Activated CD4-positive, alpha-beta T cell treated with anti-CD3 and anti-CD28 coated beads, Interleukin-2, amount 50 U/mL, for 24 hours (primary cell): Measurements from ENCODE around the gene FXYD3.
"Not testable (repeated sequence)": the region's sequence is repeated elsewhere in the genome, so short reads cannot be mapped to it uniquely, and the experiment has no call there.

ENCODE experiments used
- DNase-seq, 2 donors: peaks; one replicate each; pipeline ENCODE4 v3.0.0-alpha.2; 2020; ENCODE audit warnings: low read depth in 1 of 2, low spot score in 1 of 2

FXYD3 gene

DNA sequence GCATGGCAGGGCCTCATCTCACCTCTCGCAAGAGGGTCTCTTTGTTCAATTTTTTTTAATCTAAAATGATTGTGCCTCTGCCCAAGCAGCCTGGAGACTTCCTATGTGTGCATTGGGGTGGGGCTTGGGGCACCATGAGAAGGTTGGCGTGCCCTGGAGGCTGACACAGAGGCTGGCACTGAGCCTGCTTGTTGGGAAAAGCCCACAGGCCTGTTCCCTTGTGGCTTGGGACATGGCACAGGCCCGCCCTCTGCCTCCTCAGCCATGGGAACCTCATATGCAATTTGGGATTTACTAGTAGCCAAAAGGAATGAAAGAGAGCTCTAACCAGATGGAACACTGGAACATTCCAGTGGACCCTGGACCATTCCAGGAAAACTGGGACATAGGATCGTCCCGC, 8.0 kb downstream of the FXYD3 start:
- DNase-seq, result no peak

DNA sequence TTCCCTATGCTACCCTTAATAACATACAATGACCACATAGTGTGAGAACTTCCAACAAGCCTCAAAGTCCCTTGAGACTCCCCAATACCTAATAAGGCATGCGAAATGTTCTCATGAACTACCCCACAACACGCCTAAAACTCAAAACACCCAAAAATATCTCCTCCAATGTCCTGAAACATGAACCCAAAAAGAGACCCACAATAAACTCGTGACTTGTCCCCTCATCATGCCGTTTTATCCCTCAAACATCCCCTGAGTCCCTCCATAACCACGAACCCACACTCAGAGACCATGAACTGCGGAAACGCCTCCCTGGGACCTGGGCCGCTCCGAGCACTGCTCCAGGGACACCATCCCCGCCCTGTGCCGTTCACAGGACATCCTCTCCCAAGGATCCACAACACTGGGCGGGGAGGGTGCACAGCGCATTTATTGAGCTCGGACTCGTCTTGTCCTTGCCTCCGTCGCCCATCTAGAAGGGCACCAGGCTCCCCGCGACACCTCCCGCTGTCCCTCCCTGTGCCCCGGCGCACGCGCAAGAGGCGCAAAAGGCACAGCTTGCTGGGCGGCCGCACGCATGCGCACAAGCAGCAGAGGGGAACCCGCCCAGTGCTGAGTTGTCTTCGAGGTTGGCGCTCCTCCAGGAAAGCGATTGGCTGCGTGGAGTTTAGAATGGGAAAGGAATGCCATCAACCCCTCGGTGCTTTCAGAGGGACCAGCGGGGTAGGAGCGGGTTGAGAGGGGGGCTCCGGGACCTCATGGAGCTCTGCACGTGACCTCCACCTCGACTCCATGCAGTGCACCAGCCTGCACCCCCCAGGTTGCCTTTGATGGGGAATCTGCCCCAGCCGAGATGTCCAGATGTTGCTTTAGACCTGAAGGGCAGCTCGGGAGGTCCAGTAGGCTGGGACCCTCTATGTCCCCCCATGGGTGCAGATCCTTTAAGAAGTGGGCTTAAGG, 8.8 kb downstream of the FXYD3 start:
- peak; percentile 74 to 86 for DNase-seq

DNA sequence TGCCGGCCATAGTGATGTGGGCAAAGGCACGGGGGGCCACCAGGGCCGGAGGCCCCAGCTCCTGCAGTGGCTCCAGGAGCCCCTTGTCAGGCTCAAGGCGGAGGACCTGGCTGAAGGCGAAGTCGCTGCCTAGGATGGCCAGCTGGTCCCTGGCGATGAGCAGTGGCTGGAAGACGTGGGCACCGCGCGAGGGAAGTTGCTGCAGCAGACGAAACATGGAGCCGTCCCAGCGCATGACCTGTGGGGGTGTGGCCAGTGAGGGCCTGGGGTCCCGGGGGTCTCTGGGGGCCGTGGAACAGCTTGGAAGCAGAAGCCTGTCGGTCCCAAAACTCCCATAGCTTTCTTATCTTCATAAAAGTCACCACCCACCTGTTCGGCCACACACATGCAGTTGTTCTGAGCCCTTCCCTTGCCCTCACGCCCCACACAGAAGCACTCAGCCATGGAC, 9.7 kb downstream of the FXYD3 start:
- DNase-seq, result no peak

DNA sequence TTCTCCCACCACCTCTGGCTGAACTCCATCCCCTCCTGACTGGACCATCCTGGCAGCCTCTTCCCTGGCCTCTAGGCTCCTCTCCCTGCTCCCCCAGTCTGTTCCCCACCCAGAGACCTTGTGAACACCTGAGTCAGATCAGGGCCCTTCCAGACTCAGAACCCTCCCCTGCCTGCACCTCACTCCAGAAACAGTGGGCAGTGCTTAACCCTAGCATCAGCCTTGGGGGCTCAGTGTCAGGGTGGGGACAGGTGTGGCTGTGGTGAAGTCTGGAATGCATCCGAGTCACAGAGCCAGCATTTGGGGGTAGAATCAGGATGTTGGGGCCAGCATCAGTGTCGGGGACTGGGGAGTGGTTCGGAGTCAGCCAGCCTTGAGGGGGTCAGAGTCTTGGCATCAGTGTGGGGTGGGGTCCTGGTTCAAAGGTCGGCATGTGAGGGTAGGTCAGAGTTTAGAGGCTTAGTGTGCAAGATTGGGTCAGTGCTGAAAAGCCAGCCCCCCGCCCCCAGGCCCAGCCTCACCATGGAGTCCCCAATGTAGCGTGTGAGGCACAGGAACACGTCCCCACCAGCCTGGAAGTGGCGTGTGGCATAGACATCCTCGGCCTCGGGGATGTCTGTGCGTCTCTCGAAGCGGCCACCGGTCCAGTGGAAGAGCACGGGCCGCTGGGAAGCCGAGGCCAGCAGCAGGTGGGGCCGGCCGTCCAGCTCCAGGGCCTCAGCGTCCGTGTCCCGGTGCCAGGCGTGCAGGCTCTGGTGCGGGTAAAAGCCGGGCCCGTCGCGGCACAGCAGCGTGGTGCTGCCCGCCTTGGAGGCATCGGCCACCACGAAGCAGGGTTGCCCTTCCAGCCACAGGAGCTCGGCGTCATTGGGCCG, 10.4 kb downstream of the FXYD3 start:
- DNase-seq, result no peak

DNA sequence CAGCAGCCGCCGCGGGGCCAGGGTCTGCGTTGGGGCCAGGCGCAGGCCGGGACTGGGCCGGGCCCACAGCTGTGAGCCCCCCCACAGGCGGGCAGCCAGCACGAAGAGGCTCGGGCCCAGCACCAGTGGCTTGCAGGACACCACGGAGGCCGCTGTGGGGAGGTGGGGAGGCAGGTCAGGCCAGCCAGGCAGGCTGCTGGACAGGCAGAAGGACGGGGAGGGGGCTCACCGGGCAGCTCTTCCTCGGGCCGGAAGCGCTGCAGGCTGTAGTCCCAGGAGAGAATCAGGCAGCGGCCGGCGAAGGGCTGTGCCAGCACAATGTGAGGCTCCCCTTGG, 11.0 kb downstream of the FXYD3 start:
- DNase-seq, result no peak

DNA sequence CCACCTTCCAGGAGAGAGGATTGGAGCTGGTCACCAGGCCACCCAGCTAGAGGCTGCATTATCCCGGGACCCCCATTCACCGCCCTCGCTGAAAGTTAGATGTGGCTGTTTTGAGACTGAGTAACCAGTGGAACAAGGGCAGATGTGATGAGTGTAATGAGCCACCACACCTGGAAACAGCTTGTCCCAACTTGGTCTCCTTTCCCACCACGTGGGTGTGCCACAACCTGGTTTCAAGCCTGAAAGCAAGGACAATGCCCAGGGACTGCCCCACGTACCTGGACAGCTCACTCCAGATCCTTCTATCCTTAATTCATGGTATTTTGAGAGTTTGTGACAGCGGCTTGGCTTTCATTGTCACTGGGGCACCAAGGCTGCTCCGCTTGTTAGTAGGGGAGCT, 12.2 kb downstream of the FXYD3 start:
- DNase-seq, result no peak

DNA sequence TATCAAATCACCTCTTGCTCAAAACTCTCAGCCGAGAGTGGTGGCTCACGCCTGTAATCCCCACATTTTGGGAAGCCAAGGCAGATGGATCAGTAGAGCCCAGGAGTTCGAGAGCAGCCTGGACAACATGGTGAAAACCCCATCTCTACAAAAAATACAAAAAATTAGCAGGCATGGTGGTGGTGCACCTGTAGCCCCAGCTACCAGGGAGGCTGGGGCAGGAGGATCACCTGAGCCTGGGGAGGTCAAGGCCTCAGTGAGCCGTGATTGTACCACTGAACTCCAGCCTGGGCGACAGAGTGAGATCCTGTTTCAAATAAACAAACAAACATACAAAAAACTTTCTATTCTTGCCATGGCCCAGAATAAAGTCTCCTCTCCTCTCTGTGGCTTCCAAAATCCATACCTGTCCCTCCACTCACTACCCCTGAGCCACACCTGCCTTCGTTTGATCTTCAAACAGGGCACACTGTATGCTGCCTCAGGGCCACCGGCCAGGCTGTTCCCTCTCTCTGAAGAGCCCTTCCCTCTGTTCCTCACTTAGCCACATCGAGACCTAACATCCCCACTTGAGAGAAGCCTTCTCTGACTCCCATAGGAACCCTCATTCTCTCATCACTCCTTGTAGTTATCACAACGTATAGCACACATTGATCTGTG, 12.9 kb downstream of the FXYD3 start:
- DNase-seq, result no peak

DNA sequence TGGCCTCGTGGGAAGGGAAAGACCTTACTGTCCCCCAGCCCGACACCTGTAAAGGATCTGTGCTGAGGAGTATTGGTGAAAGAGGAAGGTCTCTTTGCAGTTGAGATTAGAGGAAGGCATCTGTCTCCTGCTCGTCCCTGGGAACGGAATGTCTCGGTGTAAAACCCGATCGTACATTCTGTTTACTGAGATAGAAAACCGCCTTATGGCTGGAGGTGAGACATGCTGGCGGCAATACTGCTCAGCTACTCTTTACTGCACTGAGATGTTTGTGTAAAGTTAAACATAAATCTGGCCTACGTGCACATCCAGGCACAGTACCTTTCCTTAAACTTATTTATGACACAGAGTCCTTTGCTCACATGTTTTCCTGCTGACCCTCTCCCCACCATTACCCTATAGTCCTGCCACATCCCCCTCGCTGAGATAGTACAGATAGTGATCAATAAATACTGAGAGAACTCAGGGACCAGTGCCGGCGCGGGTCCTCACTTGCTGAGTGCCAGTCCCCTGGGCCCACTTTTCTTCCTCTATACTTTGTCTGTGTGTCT, 14.2 kb downstream of the FXYD3 start:
- not testable (repeated sequence) for DNase-seq

DNA sequence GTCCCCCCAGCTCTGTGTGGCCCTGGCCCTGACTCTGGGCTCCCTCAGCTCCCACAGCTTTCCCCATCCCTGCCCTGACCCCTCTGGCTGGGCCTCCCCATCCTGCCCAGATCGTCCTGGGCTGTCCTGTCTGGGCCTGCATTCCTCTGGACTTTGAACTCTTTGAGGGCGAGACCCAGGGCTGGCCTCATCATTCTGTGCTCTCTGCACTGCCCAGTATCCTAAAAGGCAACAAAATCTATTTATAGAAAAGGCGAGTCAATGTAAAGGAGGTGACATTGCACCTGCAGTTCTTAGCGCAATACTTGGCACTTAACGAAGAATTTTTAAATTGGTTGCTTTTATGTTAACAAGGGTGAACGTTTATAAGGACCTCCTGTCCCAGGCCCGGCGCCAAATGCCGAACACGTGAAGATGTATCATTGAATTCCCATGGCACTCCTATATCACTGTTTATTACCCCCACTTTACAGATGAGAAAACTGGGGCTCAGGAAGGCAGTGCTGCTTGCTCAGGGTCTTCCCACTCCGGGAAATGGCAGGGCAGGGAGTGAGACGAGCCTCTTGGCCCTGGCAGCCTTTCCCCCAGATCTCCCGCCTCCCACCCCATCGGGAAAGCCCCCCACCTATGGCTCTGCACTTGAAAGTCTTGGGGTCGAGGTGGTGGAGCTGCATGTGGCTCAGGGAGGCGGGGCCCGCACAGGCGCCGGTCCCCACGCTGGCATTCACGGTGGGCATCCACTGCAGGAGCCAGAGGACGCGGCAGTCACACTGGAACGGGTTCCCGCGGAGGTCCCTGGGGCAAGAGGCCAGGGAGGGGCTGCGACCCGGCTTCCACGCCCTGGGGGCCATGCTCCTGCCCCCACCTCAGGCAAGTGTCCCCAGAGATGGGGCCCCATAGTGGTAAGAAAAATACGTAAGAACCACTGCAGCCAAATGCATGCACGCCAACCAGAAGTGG, 15.4 kb downstream of the FXYD3 start:
- no peak for DNase-seq

DNA sequence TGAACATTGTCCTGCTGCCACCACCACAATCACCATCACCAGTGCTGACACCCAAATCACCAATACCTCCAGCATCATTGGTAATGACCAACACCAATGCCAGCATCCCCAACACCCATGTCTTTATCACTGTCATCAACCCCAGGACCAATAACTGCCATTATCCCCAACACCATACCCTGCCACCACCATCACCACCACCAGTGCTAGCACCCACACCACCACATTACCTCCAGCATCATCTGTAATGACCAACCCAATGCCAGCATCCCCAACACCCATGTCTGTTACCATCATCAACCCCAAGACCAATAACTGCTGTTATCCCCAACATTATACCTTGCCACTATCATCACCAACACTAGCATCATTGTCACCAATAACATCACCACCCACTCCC, 16.6 kb downstream of the FXYD3 start:
- DNase-seq, result no peak

DNA sequence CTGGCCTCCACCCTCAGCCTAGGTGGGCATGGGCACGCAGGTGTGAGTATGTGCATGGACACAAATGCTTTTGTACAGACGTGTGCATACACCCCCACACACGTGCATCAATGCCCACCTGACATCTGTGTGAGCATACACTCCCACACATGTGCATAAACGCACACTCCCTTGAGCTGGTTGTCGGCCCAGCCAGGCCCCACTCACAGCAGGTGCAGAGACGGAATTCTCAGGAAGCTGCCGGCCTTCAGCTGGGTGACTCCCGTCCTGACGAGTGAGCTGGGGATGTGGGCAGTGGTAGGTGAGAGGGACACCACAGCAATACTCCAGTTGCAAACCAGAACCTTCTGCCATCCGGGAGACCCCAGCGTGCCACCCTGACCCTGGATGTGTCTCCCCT, 18.2 kb downstream of the FXYD3 start:
- no peak for DNase-seq

DNA sequence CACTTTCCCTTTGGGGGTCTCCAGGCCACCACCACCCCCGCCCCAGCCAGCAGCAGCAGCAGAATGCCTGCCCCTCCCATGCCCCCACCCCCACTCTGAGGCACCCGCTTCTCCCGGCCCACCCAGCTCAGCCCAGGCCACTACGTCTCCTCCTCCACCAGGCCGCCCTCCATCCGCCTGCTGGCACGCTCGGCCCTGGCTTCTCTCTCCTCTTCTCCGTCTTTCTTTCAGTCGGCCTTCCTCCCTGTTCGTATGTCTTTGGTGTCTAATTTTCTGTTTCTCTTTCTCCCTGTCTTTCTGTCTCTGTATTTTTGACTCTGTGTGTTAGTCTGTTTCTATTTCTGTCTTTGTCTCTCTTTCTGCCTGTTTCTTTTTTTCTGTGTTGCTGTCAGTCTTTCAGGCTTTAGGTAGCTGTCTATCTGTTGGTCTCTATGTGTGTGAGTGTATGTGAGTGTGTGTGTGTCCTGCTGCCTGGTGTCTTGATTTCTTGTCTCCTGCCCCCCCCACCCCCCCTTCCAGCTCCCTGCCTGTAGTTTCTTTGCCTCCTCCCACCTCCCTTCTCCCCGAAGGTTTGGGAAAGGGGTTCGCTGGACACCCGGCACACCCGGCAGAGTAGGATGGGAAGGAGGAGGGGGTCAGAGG, 19.1 kb downstream of the FXYD3 start, which contains the start of gene LGI4:
Gene LGI4, minus strand, starts transcription at position 459 of the 642 bp plus-strand sequence. Its CDS starts 379 bp downstream, at position 80.
- no peak for DNase-seq

DNA sequence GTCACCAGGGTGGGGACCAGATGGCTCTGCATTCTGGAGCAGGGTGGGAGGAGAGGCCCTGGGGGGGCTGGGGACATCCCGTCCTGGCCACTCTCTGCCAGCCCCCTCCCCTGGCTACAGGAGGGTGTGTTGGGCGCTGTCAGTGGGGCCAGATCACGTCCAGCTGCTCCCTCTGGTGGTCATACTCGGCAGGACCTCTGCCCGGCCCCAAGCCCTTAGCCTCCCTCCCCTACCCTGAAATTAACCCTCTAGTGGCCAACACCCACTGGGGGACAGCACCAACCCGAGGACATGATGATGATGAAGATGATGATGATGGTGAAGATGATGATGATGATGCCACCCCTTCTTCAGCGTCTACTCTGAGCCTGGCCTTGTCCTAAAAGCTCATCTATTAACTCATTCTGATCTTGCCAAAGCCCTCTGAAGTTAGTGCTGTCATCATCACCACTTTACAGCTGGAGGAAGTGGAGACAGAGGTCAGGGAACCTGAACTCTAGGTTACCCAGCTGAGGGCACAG, 19.8 kb downstream of the FXYD3 start:
- peak; percentile 50 to 52 for DNase-seq

DNA sequence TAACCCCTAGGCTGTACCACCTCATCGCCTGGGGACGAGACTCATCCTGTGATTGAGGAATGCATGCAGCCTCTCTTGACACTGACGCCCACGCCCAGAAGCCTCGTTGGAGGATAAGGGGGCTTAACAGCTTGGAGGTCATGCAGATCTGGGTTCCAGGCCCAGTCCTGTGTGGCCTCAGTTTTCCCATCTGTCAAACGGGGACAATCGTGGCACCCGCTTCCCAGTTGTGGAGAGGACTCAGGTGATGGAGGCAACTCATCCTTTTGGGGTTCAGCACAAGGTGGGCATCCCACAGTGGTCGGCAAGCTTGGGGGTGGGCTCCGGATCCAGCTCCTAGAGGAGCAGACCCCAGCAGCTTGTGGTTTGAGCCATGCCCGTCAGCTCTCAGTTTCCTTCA, 20.6 kb downstream of the FXYD3 start:
- no peak for DNase-seq

DNA sequence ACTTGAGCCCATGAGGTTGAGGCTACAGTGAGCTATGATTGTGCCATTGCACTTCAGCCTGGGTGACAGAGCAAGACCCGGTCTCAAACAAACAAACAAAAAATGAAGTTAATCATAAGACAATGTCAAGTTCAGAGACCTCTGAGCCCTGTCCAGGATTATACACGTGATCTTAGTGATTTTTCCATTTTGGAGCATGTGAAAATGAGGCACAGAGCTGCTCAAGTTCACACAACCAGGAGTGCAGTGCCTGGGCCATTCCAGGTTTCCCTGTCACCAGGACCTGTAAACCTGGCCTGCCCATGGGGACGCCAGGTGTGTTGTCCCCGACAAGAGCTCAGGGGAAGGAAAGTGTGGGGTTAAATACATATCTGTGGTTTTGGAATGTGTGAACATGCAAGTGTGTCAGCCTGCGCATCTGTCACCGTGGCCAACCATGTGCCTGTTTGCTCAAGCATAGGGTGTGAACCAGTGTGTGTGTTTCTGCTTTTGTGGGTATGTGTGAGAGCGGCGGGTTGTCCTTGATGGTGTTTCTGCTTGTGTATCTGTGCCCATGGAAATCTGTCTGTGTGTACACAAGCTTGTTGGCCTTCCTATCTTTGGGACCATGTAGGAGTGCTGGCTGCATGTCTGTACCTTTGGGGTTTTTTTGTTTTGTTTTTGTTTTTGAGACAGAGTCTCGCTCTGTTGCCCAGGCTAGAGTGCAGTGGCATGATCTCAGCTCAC, 21.5 kb downstream of the FXYD3 start:
- no peak for DNase-seq

DNA sequence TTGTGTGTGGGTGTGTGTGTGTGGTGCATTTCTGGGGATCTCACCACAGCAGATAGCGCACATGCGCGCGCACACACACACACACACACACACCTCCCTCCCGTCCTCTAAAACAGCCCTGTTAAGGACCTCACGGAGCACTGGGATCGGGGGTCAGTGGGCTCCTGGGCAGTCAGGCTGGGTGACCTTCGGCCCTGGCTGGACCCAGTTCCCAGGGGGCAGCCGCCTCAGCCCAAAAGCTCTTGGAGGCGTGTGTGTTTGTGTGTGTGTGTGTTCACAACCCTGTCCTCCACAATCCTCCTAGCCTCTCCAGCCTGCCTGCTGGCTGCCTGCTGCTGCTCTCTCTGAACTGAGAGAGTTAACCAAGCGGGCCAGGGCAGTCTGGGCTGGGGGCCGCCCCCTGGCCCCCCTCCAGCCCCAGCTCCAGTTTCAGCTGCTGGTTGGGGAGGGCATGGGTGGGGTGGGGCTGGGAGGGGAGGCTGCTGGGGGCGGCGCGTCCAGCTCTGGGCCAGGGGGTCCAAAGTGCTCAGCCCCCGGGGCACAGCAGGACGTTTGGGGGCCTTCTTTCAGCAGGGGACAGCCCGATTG, 22.8 kb downstream of the FXYD3 start, which contains the start of gene FXYD1:
Gene FXYD1, plus strand, starts transcription at position 520 of the 588 bp plus-strand sequence. CDS start 1,256 bp downstream, outside the sequence.
- no peak for DNase-seq

DNA sequence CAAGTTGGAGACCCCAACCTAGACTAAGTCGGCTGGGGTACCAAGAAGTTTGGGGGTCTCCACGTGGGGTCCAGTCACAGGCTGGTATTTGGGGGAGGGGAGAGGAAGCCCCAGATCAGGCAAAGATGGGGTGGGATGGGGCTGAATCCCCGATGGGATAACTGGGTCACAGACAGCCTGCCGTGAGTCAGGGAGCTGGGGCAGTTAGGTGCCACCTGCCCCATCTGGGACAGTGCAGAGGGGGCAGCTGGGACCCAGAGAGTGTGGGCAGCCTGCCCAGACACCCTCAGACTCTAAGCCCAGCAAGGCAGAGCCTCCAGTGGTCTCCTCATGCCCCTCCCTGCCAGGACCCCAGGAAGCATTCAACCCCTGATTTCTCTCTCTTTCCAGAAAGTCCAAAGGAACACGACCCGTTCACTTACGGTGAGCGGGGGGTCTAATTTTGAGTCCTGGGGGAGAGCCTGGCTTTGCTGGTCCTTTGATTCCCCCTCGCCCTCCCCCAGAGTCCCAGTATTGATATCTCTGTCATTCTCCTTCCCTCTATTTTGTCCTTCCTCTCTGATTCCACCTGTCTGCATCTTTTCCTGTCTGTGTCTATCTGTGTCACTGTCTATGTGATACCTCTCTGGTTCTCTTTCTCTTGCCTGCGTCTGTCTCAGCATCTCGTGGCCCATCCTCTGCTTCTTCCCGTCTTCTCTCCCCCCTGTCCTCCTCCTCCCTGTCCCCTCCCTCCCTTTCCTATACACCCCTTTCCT, 24.8 kb downstream of the FXYD3 start:
- DNase-seq, result no peak
